ENCODE results near the gene THADA. TPM values are rescaled to one million over a fixed set of nuclear protein-coding genes. Genes with fewer than 3 reads are reported as not detected.
"Not testable (repeated sequence)": the region's sequence is repeated elsewhere in the genome, so short reads cannot be mapped to it uniquely, and the experiment has no call there.

Gene THADA
- total RNA-seq, 1 donor from 2014 or later, result 28.3 TPM

- Mint-ChIP-seq H3K9me3 (ENCODE audit: unreplicated experiment) (no peaks in the 10 kb centered on the region), H3K36me3 (ENCODE audit: unreplicated experiment) (peaks cover 8% of the 10 kb centered on the region), H3K4me1 (ENCODE audit: unreplicated experiment) (peaks cover 44% of the 10 kb centered on the region), H3K27ac (ENCODE audit: unreplicated experiment) (peak overlapping the region; percentile 52), H3K4me3 (ENCODE audit: unreplicated experiment) (no peak overlapping the region), H3K27me3 (ENCODE audit: unreplicated experiment) (no peaks in the 10 kb centered on the region)
- TF ChIP-seq CTCF (IDR thresholded peaks at IDR 0.05), result no peak
- no peak for DNase-seq (ENCODE audit: extremely low spot score, unreplicated experiment)
Measured at GRCh38 chr2:43387092-43388062, 208.5 kb downstream of the THADA start.

- not testable (repeated sequence) for H3K36me3 Mint-ChIP-seq (ENCODE audit: unreplicated experiment); DNase-seq (ENCODE audit: extremely low spot score, unreplicated experiment); H3K4me3 Mint-ChIP-seq (ENCODE audit: unreplicated experiment); H3K9me3 Mint-ChIP-seq (ENCODE audit: unreplicated experiment); H3K27me3 Mint-ChIP-seq (ENCODE audit: unreplicated experiment)
- Mint-ChIP-seq H3K4me1 (ENCODE audit: unreplicated experiment) (peaks cover 39% of the 10 kb centered on the region), H3K27ac (ENCODE audit: unreplicated experiment) (peak overlapping the region; percentile 52)
Measured at GRCh38 chr2:43386679-43387078, 209.2 kb downstream of the THADA start.

GRCh38 chr2:43384143-43384542 is 211.7 kb downstream of the THADA start:
- no peak overlapping the region for H3K27ac Mint-ChIP-seq (ENCODE audit: unreplicated experiment)
- DNase-seq (ENCODE audit: extremely low spot score, unreplicated experiment), result no peak
- TF ChIP-seq CTCF (IDR thresholded peaks at IDR 0.05), result no peak
- H3K4me3 Mint-ChIP-seq (ENCODE audit: unreplicated experiment), result no peak overlapping the region
- H3K4me1 Mint-ChIP-seq (ENCODE audit: unreplicated experiment), result peaks cover 32% of the 10 kb centered on the region
- no peaks in the 10 kb centered on the region for H3K27me3 Mint-ChIP-seq (ENCODE audit: unreplicated experiment)
- H3K36me3 Mint-ChIP-seq (ENCODE audit: unreplicated experiment), result peaks cover 11% of the 10 kb centered on the region
- H3K9me3 Mint-ChIP-seq (ENCODE audit: unreplicated experiment), result peaks cover 6% of the 10 kb centered on the region

GRCh38 chr2:43383533-43383932 is 212.3 kb downstream of the THADA start:
- no peak for DNase-seq (ENCODE audit: extremely low spot score, unreplicated experiment)
- peaks cover 27% of the 10 kb centered on the region for H3K4me1 Mint-ChIP-seq (ENCODE audit: unreplicated experiment)
- peaks cover 17% of the 10 kb centered on the region for H3K36me3 Mint-ChIP-seq (ENCODE audit: unreplicated experiment)
- no peak overlapping the region for H3K27ac Mint-ChIP-seq (ENCODE audit: unreplicated experiment)
- H3K9me3 Mint-ChIP-seq (ENCODE audit: unreplicated experiment), result peaks cover 11% of the 10 kb centered on the region
- TF ChIP-seq CTCF (IDR thresholded peaks at IDR 0.05), result no peak
- H3K4me3 Mint-ChIP-seq (ENCODE audit: unreplicated experiment), result no peak overlapping the region
- H3K27me3 Mint-ChIP-seq (ENCODE audit: unreplicated experiment), result no peaks in the 10 kb centered on the region

- Mint-ChIP-seq H3K9me3 (ENCODE audit: unreplicated experiment) (peaks cover 18% of the 10 kb centered on the region), H3K4me3 (ENCODE audit: unreplicated experiment) (no peak overlapping the region)
Measured at GRCh38 chr2:43379494-43379893, 216.3 kb downstream of the THADA start.

More at GRCh38 chr2:43379494-43379893, 216.3 kb downstream of the THADA start:
- TF ChIP-seq CTCF (IDR thresholded peaks at IDR 0.05), result no peak
- Mint-ChIP-seq H3K4me1 (ENCODE audit: unreplicated experiment) (peaks cover 5% of the 10 kb centered on the region), H3K27ac (ENCODE audit: unreplicated experiment) (no peak overlapping the region), H3K36me3 (ENCODE audit: unreplicated experiment) (peaks cover 18% of the 10 kb centered on the region), H3K27me3 (ENCODE audit: unreplicated experiment) (no peaks in the 10 kb centered on the region)
- no peak for DNase-seq (ENCODE audit: extremely low spot score, unreplicated experiment)

Data from osteocyte (in vitro differentiated cells).